GM12872 (cell line): Measurements from ENCODE around the gene GREB1L.

ENCODE experiments used
- CTCF ChIP-seq: IDR thresholded peaks from 3 replicates; pipeline ENCODE4 v1.5.1; 2011; ENCODE audit warnings: low read depth, mild to moderate bottlenecking, low read length, moderate library complexity; ENCODE audit not compliant: insufficient read depth

The GREB1L gene

GRCh38 chr18:21489919-21490495 is 248.0 kb downstream of the GREB1L start:
- TF ChIP-seq CTCF = no peak

- TF ChIP-seq CTCF = no peak
Observed at GRCh38 chr18:21490748-21491147, 248.7 kb downstream of the GREB1L start.

GRCh38 chr18:21496277-21496835 is 254.3 kb downstream of the GREB1L start:
- no peak for TF ChIP-seq CTCF

GRCh38 chr18:21499997-21500396 is 258.0 kb downstream of the GREB1L start:
- no peak for TF ChIP-seq CTCF

- TF ChIP-seq CTCF = no peak
Observed at GRCh38 chr18:21502661-21503060, 260.6 kb downstream of the GREB1L start.

GRCh38 chr18:21507913-21508701 is 266.1 kb downstream of the GREB1L start:
- no peak for TF ChIP-seq CTCF

GRCh38 chr18:21509062-21509461 is 267.0 kb downstream of the GREB1L start:
- TF ChIP-seq CTCF = peak; percentile 19; the same call in 1 of the 3 replicates
